KOPT-K1 (cell line): ENCODE results near the gene LIX1L.

Experiments
- H3K27ac ChIP-seq: fragments of 200-600 bp; sonication (generic); 2 replicates; pipeline ENCODE4 v1.5.1; 2016; ENCODE audit warnings: antibody characterized with exemption, mild to moderate bottlenecking, low read depth, low read length; ENCODE audit not compliant: poor library complexity, severe bottlenecking
- H3K36me3 ChIP-seq: fragments of 200-600 bp; sonication (generic); 2 replicates; pipeline ENCODE4 v1.5.1; 2017; ENCODE audit warnings: antibody characterized with exemption, mild to moderate bottlenecking, low read length, moderate library complexity; ENCODE audit not compliant: insufficient read depth
- H3K9me3 ChIP-seq: fragments of 200-600 bp; sonication (generic); 2 replicates; pipeline ENCODE4 v1.5.1; 2017; ENCODE audit warnings: antibody characterized with exemption, low read length, mild to moderate bottlenecking; ENCODE audit not compliant: insufficient read depth, poor library complexity, severe bottlenecking

LIX1L gene

DNA sequence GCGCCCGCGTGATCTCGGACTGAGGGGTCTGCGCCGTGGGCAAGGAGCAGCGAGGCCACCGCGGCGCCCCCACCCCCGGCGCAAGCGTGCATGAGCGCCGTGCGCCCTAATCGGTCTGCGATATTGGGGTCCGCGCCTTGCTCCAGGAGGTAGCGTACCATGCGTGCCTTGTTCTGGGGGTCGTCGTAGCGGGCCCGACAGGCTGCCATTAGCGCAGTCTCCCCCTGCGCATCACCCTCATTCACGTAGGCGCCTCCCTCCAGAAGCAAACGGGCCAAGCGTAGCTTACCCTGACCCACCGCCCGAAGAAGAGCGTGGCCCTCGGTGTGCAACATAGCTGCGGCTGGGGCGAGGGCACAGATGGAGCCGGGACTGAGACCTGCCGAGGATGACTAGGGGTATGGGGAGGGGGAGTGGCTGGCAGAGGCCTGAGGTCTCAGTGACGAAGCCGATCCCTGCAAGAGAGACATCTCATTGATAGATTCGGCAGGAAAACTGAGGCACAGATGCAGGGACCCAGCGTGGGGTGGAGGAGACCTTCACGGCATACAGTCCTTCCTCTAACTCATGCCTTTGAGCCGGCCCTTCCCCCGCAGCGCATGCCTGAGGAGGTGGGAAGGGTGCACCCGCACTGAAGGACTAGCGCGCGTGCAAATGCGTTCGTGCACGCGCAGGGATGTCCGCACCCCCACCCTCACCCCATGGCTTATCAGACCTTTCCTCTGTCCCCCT lies 3.8 kb upstream of the LIX1L start:
- Histone ChIP-seq H3K27ac (peak overlapping the region; percentile 22), H3K9me3 (no peaks in the 10 kb centered on the region), H3K36me3 (no peaks in the 10 kb centered on the region)

DNA sequence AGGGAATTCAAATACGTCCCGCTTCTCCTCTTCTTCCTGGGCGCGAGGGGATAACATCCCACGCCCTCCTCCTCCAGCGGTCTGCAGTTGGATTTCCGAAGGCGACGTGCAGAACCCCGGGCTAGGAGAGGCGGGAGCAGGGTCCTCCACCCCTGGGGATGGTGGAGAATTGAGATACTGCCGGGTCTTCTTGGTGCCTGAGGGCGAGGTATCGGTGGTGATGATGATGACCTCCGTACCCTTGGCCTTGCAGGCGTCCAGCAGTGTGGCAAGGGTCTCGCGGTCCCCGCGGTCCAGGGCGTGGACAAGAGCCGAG lies 3.2 kb upstream of the LIX1L start:
- H3K9me3 ChIP-seq = no peaks in the 10 kb centered on the region
- H3K36me3 ChIP-seq = no peaks in the 10 kb centered on the region
- peak overlapping the region; percentile 22 for H3K27ac ChIP-seq

DNA sequence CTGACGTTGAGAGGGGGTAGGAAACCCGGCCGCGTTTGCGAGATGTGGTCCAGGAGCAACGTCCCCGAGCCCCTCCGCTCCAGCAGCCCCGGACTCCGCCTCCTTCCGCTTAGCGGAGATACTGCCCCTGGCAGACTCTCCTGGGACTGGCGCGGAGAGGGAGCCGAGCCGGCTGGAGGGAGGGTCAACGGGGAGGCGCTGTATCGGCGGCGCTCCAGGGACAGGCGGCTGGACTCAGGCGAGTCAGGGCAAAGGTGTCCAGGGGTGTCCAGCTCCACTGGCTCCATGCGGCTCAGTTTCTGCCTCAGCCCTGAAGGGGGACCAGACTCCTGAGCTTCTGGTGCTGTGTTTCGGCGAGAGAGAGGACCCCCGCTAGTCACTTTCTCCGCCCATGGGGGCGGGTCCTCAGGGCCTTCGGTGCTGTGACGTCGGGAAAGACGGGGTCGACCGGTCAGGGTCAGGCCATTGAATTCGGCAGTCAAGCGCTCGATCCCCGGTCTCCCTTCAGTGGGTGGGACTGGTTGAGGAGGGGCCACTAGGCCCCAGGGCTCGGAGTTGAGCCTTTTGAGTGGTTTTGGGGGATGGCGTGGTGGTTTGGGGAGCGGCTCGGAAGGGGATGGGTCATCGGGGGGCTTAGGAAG lies 2.8 kb upstream of the LIX1L start:
- Histone ChIP-seq H3K27ac (peak overlapping the region; percentile 22), H3K36me3 (no peaks in the 10 kb centered on the region), H3K9me3 (no peaks in the 10 kb centered on the region)

DNA sequence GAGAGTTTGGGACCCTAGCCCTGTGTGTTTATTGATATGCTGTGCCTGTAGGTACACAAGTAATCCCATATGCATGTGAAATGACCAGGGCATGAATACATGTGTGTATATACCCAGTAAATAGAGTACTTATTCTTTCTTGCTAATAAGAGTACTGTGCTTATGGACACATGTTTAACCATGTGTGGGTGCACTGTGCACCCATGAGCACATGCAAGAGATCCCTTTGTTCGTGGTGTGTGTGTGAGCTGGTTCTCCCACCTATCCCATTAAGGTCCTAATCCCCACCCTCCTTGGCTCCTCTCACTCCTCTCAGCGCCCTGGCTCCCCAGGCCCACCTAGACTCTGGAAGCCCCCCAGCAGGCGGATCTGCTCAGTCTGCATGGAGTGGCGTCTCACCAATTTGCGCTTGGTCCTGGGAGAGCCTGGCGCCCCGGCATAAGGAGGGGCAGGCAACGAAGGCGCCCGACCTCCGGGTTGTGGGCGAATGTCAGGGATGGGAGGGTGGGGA lies 2.2 kb upstream of the LIX1L start:
- no peaks in the 10 kb centered on the region for H3K9me3 ChIP-seq
- no peak overlapping the region for H3K27ac ChIP-seq
- H3K36me3 ChIP-seq = no peaks in the 10 kb centered on the region

DNA sequence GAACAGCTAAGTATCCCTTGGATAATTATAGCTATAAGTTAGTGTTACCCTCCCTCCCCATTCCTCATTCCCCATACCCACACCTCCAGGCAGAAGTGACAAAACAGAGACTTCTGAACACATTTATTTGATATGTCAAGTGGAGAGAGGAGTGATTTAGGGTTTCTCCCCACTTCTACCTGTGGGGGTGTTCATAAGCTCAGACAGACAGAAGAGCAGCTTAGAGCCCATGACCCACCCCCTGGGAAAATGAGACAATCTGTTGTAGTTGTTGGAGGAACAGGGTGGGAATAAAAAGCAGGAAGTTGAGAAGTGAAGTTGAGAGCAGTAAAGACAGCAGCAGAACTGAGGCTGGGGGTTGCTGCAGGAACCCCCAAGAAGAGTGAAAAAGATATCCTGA lies 1.5 kb upstream of the LIX1L start:
- H3K36me3 ChIP-seq = no peaks in the 10 kb centered on the region
- no peak overlapping the region for H3K27ac ChIP-seq
- H3K9me3 ChIP-seq = no peaks in the 10 kb centered on the region

DNA sequence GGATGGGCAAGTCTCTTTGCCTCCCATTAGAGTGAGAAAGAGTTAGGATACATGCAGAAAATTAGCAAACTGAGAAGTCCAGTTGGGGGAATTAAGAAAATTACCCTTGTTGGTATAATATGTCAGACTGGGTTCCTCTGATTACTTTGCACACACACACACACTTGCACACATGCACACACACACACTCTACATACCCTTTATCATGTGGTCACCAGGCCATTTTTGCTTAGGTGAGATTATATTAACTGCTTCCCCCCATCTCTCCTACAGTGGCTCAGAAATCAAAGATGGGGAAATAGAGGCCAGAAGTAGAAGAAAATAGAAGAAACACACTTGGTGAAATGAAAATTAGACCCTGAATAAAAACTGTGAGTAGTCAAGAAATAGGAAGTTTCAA lies 917 bp upstream of the LIX1L start:
- no peaks in the 10 kb centered on the region for H3K9me3 ChIP-seq
- peaks cover 5% of the 10 kb centered on the region; the same call in 1 of the 2 replicates for H3K36me3 ChIP-seq
- H3K27ac ChIP-seq = no peak overlapping the region

DNA sequence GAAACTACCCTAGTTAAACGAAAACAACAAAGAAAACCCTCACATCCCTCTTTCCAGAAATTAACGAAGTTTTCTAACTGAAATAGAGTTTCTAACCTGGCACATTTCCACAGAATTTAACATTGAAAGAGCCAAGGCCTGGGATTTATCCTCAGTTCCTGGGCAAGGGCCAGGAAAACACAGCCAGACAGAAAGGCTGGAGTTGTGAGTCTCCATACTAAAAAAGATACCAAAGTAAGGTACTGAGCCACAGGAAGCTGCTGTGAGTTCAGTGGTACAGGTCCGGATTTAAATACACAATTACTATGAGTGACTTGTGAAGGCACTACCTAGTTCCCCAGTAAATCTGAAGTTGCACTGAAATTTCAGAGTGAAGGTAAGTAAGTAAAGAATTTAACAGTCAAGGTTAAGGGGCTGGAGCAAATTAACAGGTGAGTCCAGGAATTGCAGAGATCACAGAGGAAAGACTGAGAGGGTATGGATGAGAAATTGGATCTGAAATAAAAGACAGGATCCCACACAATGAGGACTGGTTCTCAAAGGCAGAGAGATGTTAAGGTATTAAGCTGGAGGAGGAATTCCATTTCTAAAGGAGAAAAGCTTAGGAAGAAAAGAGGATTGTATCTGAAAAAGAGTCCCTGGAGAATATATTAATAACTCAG lies 905 bp downstream of the LIX1L start:
- no peaks in the 10 kb centered on the region for H3K9me3 ChIP-seq
- peaks cover 13% of the 10 kb centered on the region for H3K36me3 ChIP-seq
- H3K27ac ChIP-seq = peak overlapping the region; percentile 88

DNA sequence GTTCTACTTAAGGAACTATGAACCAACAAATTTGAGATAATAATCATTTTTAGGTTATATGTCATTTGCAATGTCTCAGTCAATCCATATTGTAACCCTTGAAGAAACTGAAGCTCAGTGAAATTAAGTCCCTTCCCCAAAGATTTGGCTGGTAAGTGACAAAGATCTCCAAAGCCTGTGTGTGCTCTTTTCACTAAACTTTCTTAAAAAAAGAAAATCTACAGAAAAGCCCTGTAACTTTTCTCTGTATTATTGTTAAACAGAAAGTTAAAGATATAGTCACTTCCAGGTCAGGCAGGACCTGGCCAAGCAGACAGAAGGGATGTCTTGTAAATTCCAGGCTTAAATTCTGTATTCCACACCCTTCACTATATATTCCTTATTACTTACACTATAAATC lies 1.5 kb downstream of the LIX1L start:
- H3K27ac ChIP-seq = peak overlapping the region; percentile 88
- H3K9me3 ChIP-seq = no peaks in the 10 kb centered on the region
- H3K36me3 ChIP-seq = peaks cover 15% of the 10 kb centered on the region

DNA sequence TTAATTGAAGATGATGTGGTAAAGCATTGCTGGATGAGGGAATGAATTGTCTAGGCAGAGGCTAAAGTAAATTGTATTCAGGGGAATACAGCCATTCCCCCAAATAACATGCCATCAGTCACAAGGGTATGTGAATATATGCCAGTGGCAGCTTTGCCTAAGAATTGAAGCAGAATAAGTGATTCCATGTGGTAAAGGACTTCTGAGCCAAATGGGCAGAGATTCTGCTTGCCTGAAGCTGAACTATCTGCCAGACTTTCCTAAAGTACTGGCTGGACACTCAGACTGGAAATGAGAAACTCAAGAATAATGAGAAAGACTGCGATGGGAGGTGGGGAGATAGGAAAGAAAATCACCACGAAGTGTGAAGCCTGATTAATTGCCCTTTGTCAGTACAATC lies 2.4 kb downstream of the LIX1L start:
- Histone ChIP-seq H3K9me3 (no peaks in the 10 kb centered on the region), H3K36me3 (peaks cover 15% of the 10 kb centered on the region), H3K27ac (no peak overlapping the region)

DNA sequence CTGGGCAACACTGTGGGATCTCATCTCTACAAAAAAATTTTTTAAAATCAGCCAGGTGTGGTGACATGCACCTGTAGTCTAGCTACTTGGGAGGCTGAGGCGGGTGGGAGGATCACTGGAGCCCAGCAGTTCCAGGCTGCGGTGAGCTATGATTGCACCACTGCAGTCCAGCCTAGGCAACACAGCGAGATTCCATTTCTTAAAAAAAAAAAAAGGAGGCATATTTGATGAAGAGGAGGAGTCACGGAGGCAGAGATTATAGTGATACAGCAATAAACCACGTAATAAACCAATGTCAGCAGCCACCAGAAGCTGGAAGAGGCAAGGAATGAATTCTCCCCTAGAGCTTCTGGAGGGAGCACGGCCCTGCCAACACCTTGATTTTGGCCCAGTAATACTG lies 4.0 kb downstream of the LIX1L start:
- no peak overlapping the region for H3K27ac ChIP-seq
- H3K36me3 ChIP-seq = peaks cover 27% of the 10 kb centered on the region
- H3K9me3 ChIP-seq = no peaks in the 10 kb centered on the region

DNA sequence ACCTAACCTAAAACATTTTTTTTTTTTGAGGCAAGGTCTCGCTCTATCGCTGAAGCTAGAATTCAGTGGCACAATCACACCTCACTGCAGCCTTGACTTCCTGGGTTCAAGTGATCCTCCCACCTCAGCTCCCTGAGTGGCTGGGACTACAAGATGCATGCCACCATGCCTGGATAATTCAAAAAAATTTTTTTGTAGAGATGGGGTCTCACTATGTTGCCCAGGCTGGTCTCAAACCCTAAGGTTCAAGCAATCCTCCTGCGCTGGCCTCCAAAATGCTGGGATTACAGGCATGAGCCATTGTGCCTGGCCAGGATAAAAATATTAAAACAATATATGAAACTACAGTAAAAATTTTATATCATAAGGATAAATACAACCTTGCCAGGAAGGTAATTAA lies 4.9 kb downstream of the LIX1L start:
- H3K36me3 ChIP-seq = peaks cover 35% of the 10 kb centered on the region
- H3K9me3 ChIP-seq = no peaks in the 10 kb centered on the region
- H3K27ac ChIP-seq = no peak overlapping the region

DNA sequence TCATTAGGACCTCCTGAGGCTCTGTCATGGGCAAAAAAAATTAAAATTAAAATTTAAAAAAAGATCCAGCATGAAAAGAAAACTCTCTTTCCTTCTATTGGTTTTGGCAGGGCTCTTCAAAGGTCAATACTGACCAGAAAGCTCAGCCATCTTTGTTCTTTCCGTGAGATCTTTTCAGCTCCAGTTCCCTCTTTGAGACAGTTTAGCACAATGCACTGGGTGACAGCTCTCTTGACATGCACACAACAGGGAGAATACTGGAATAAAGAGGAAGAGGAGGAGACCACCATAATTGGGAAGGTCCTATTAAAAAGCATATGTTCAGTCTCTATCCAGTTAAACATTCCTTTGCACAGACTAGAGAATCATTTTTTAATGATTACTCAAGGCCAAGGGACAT lies 6.3 kb downstream of the LIX1L start:
- Histone ChIP-seq H3K36me3 (peaks cover 47% of the 10 kb centered on the region), H3K27ac (no peak overlapping the region), H3K9me3 (no peaks in the 10 kb centered on the region)

DNA sequence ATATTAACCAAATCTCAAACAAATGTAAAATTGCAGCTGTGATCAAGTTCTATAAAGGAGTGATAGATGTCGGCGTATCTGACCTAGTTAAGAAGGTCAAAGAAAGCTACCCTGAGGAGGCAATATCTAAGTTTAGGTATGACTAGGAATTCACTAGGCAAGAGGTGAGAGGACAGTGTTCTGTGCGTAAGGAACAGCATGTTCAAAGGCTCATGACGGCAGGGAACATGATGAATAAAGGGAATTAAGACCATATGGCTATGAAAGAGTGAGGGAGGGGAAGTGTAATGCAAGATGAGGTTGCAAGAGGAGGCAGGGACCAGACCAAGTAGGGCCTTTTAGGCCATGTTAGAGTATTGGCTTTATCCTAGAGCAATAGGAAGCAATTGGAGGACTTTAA lies 8.6 kb downstream of the LIX1L start:
- H3K27ac ChIP-seq = no peak overlapping the region
- H3K9me3 ChIP-seq = no peaks in the 10 kb centered on the region
- H3K36me3 ChIP-seq = peaks cover 64% of the 10 kb centered on the region

DNA sequence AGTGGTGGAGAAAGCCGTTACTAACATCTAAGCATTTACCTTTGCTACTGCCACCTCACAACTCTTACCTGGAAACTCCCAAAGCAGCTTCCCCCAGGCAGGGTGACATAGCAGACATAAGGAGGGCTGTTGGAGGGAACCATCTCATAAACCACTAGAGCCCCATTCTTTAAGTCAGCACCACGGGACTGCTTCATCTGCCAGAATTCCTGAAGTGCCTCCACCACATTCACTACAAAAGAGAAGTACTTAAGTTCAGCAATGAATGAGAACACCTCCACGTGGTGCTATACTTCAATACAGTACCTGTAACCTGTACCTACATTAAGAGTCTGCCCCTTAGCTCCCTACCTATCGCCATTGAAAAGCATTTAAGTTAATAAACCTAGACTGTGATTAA lies 10.3 kb downstream of the LIX1L start:
- peaks cover 70% of the 10 kb centered on the region for H3K36me3 ChIP-seq
- no peaks in the 10 kb centered on the region for H3K9me3 ChIP-seq
- H3K27ac ChIP-seq = no peak overlapping the region

DNA sequence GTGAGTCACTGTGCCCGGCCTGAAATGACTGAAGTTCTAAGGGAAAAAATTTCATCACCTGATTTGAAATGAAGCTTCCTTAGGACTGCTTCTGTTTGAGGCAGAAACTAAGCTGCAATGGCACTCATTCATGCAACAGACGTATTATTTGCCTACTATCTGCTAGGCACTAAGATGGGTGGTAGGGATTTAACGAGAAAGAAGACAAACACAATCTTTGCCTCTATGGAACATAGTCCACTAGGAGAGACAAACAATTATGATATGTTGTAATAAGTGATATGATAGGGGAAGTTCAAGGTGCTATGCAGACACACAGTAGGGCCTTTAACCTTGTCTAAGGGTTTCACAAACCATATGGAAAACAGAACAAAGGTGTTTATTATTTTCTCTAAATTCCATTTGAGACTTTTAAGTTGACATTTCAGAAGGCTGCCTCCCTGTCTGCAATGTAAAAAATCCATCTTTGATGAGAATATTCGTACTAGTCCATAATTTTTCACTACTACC lies 11.3 kb downstream of the LIX1L start:
- Histone ChIP-seq H3K9me3 (no peaks in the 10 kb centered on the region), H3K27ac (no peak overlapping the region), H3K36me3 (peaks cover 76% of the 10 kb centered on the region)
